Neural cell (in vitro differentiated cells): Measurements from ENCODE around the gene PDLIM1. TPM values are rescaled to one million over a fixed set of nuclear protein-coding genes. Genes with fewer than 3 reads are reported as not detected.

Source experiments
- H2AFZ ChIP-seq: fragments of 200-600, 300-800 bp; sonication (generic), shearing (Covaris generic); 2 replicates; pipeline ENCODE4 v1.6.0; 2014; ENCODE audit warnings: low read depth, mild to moderate bottlenecking, antibody characterized with exemption, low read length, moderate library complexity
- H3F3A ChIP-seq: fragments of 200-600 bp; shearing (Covaris generic); 2 replicates; pipeline ENCODE4 v1.6.1; 2016; ENCODE audit warnings: mild to moderate bottlenecking, moderate library complexity, mixed read lengths, antibody characterized with exemption, low read length; ENCODE audit not compliant: insufficient read depth, poor library complexity, severe bottlenecking
- H3K27ac ChIP-seq: fragments of 200-600, 300-800 bp; sonication (generic), shearing (Covaris generic); 2 replicates; pipeline ENCODE4 v1.5.1; 2014; ENCODE audit warnings: mild to moderate bottlenecking, low read length, moderate library complexity
- H3K27me3 ChIP-seq: fragments of 300-800, 200-600 bp; sonication (generic), shearing (Covaris generic); 2 replicates; pipeline ENCODE4 v1.6.0; 2014; ENCODE audit warnings: mild to moderate bottlenecking, low read depth, low read length, moderate library complexity; ENCODE audit not compliant: insufficient read depth
- H3K36me3 ChIP-seq: fragments of 300-800, 200-600 bp; sonication (generic), shearing (Covaris generic); 2 replicates; pipeline ENCODE4 v1.5.1; 2014; ENCODE audit warnings: mild to moderate bottlenecking, antibody characterized with exemption, low read length, moderate library complexity; ENCODE audit not compliant: insufficient read depth
- H3K4me2 ChIP-seq: fragments of 300-800, 200-600 bp; sonication (generic), shearing (Covaris generic); 2 replicates; pipeline ENCODE4 v1.6.0; 2014; ENCODE audit warnings: mild to moderate bottlenecking, low read length
- H3K4me3 ChIP-seq: fragments of 300-800, 200-600 bp; sonication (generic), shearing (Covaris generic); 2 replicates; pipeline ENCODE4 v1.5.1; 2014; ENCODE audit warnings: mild to moderate bottlenecking, low read length, moderate library complexity
- H3K79me2 ChIP-seq: fragments of 200-600 bp; shearing (Covaris generic); replicated peaks from 2 replicates; pipeline ENCODE4 v1.6.0; 2014; ENCODE audit warnings: mild to moderate bottlenecking, low read length, moderate library complexity; ENCODE audit not compliant: insufficient read depth
- H3K9ac ChIP-seq: fragments of 300-800, 200-600 bp; sonication (generic), shearing (Covaris generic); 2 replicates; pipeline ENCODE4 v1.6.1; 2016; ENCODE audit warnings: mild to moderate bottlenecking, low read length, mixed read lengths
- H3K9me2 ChIP-seq: fragments of 200-600 bp; shearing (Covaris generic); 2 replicates; pipeline ENCODE4 v1.6.1; 2016; ENCODE audit warnings: mild to moderate bottlenecking, low read length, mixed read lengths; ENCODE audit not compliant: insufficient read depth
- H3K9me3 ChIP-seq: fragments of 200-600, 300-800 bp; sonication (generic), shearing (Covaris generic); 2 replicates; pipeline ENCODE4 v1.6.1; 2016; ENCODE audit warnings: mild to moderate bottlenecking, mixed run types, low read length, moderate library complexity, mixed read lengths
- H4K20me1 ChIP-seq: fragments of 200-600 bp; shearing (Covaris generic); 2 replicates; pipeline ENCODE4 v1.6.1; 2016; ENCODE audit warnings: mild to moderate bottlenecking, mixed run types; ENCODE audit not compliant: insufficient read depth
- EP300 ChIP-seq: fragments of 450-650 bp; conservative IDR thresholded peaks from 2 replicates; pipeline ENCODE4 v1.6.1; 2014; ENCODE audit warnings: antibody characterized with exemption, mild to moderate bottlenecking, moderate library complexity; ENCODE audit not compliant: poor library complexity, severe bottlenecking
- EZH2 ChIP-seq: fragments of 200-600, 300-800 bp; shearing (Covaris generic), sonication (generic); IDR thresholded peaks from 2 replicates; pipeline ENCODE4 v1.6.1; 2014; ENCODE audit warnings: antibody characterized with exemption, low read length, borderline replicate concordance, mild to moderate bottlenecking; ENCODE audit not compliant: insufficient read depth, poor library complexity, severe bottlenecking
- MXI1 ChIP-seq: fragments of 450-650 bp; conservative IDR thresholded peaks from 2 replicates; pipeline ENCODE4 v1.6.1; 2014; ENCODE audit warnings: antibody characterized with exemption, mild to moderate bottlenecking; ENCODE audit not compliant: poor library complexity, severe bottlenecking
- POLR2AphosphoS5 ChIP-seq: IDR thresholded peaks from 2 replicates; pipeline ENCODE4 v1.6.1; 2012
- RAD21 ChIP-seq: fragments of 450-650 bp; conservative IDR thresholded peaks from 2 replicates; pipeline ENCODE4 v1.6.1; 2014; ENCODE audit warnings: antibody characterized with exemption, mild to moderate bottlenecking, moderate library complexity
- SMC3 ChIP-seq: fragments of 450-650 bp; conservative IDR thresholded peaks from 2 replicates; pipeline ENCODE4 v1.6.1; 2014; ENCODE audit warnings: antibody characterized with exemption, mild to moderate bottlenecking, moderate library complexity; ENCODE audit not compliant: poor library complexity
- TAF1 ChIP-seq: IDR thresholded peaks from 2 replicates; pipeline ENCODE4 v1.6.1; 2012; ENCODE audit warnings: low read depth
- polyA plus RNA-seq: library from polyadenylated mRNA; depleted of rRNA; stranded (reverse); fragments of >200 nt; gene quantifications from 2 replicates; pipeline ENCODE4 v1.2.3, GENCODE V29; 2014
- TF ChIP-seq, protein P1 (sequence below): fragments of 450-650 bp; IDR thresholded peaks from 2 replicates; pipeline ENCODE4 v1.5.1; 2014; ENCODE audit warnings: antibody characterized with exemption, mild to moderate bottlenecking, moderate library complexity; ENCODE audit not compliant: poor library complexity, severe bottlenecking
- TF ChIP-seq, protein P2 (sequence below): IDR thresholded peaks from 2 replicates; pipeline ENCODE4 v1.6.1; 2012; ENCODE audit warnings: borderline replicate concordance

The PDLIM1 gene
- polyA plus RNA-seq, 1 donor from 2014 or later, result 1.0 TPM

DNA sequence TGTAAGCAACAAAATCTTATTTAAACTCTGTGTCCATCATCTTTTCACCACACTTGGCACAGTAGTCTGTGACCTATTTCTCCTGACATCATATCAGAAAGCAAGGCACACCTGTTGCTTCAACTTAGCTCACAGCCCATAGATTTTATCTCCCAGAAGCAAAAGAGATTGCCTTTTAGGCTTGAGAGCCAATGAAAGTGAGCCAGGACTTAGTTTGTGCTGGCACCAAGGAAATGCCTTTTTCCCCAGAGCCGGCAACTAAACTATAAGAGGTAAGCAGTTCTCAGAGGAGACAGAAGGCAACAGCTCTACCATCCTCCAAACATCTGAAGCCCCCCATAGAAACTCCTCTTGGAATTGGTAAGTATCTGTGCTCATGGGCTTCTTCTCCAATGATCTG is 96.9 kb downstream of the PDLIM1 start, which contains the start of gene ACSM6:
ACSM6 (plus strand) TSS at position 295 of the 400 bp plus-strand sequence. CDS start 248 bp downstream, outside the sequence.
- Histone ChIP-seq H3K79me2 (no peaks in the 10 kb centered on the region), H3K4me3 (no peak within 1 kb of the TSS), H2AFZ (no peak within 1 kb of the TSS), H3K9me3 (no peaks in the 10 kb centered on the region), H3K27me3 (no peaks in the 10 kb centered on the region), H3K9ac (no peak within 1 kb of the TSS), H3K9me2 (no peaks in the 10 kb centered on the region), H3K36me3 (no peaks in the 10 kb centered on the region), H3F3A (no peaks in the 10 kb centered on the region), H3K4me2 (no peak within 1 kb of the TSS), H3K27ac (no peak within 1 kb of the TSS), H4K20me1 (no peaks in the 10 kb centered on the region)
- no peak for TF ChIP-seq SMC3
- no peak for TF ChIP-seq EZH2
- TF ChIP-seq TAF1, result no peak
- TF ChIP-seq EP300, result no peak
- TF ChIP-seq, protein P1, sequence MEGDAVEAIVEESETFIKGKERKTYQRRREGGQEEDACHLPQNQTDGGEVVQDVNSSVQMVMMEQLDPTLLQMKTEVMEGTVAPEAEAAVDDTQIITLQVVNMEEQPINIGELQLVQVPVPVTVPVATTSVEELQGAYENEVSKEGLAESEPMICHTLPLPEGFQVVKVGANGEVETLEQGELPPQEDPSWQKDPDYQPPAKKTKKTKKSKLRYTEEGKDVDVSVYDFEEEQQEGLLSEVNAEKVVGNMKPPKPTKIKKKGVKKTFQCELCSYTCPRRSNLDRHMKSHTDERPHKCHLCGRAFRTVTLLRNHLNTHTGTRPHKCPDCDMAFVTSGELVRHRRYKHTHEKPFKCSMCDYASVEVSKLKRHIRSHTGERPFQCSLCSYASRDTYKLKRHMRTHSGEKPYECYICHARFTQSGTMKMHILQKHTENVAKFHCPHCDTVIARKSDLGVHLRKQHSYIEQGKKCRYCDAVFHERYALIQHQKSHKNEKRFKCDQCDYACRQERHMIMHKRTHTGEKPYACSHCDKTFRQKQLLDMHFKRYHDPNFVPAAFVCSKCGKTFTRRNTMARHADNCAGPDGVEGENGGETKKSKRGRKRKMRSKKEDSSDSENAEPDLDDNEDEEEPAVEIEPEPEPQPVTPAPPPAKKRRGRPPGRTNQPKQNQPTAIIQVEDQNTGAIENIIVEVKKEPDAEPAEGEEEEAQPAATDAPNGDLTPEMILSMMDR, result no peak
- TF ChIP-seq RAD21, result no peak
- TF ChIP-seq, protein P2, sequence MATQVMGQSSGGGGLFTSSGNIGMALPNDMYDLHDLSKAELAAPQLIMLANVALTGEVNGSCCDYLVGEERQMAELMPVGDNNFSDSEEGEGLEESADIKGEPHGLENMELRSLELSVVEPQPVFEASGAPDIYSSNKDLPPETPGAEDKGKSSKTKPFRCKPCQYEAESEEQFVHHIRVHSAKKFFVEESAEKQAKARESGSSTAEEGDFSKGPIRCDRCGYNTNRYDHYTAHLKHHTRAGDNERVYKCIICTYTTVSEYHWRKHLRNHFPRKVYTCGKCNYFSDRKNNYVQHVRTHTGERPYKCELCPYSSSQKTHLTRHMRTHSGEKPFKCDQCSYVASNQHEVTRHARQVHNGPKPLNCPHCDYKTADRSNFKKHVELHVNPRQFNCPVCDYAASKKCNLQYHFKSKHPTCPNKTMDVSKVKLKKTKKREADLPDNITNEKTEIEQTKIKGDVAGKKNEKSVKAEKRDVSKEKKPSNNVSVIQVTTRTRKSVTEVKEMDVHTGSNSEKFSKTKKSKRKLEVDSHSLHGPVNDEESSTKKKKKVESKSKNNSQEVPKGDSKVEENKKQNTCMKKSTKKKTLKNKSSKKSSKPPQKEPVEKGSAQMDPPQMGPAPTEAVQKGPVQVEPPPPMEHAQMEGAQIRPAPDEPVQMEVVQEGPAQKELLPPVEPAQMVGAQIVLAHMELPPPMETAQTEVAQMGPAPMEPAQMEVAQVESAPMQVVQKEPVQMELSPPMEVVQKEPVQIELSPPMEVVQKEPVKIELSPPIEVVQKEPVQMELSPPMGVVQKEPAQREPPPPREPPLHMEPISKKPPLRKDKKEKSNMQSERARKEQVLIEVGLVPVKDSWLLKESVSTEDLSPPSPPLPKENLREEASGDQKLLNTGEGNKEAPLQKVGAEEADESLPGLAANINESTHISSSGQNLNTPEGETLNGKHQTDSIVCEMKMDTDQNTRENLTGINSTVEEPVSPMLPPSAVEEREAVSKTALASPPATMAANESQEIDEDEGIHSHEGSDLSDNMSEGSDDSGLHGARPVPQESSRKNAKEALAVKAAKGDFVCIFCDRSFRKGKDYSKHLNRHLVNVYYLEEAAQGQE, result no peak
- no peak for TF ChIP-seq POLR2AphosphoS5
- TF ChIP-seq MXI1, result no peak

DNA sequence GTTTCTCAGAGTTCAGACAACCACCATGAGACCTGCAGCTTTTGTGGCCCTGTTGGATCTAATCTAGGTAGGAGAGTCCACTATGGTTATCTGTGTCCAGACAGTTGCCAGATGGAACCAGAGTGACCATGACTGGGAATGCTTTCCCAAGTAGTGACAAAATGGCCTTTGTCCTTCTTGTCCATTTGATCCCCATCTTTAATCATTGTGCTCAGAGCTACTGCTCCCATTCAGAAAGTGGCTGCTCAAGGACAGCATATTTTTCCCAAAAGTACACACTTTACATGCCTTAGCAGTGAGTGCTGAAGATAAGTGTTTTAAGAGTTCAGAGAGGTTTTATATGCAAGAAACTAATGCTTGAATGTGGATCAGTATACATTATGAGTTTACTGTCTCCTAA is 102.2 kb downstream of the PDLIM1 start:
- Histone ChIP-seq H3K9me3 (no peaks in the 10 kb centered on the region), H3K9me2 (no peaks in the 10 kb centered on the region), H3K27me3 (no peaks in the 10 kb centered on the region), H3K4me2 (no peak overlapping the region), H4K20me1 (no peaks in the 10 kb centered on the region), H3K27ac (no peak overlapping the region), H2AFZ (no peak overlapping the region), H3F3A (no peaks in the 10 kb centered on the region), H3K4me3 (no peak overlapping the region), H3K9ac (no peak overlapping the region), H3K79me2 (no peaks in the 10 kb centered on the region), H3K36me3 (no peaks in the 10 kb centered on the region)
- TF ChIP-seq MXI1 (no peak), POLR2AphosphoS5 (no peak), RAD21 (no peak), TAF1 (no peak), EZH2 (no peak), EP300 (no peak), SMC3 (no peak)
- TF ChIP-seq, protein P1, result no peak
- TF ChIP-seq, protein P2, result no peak
